HG02678 (cell line): ENCODE results near the gene C12orf43.

Source experiments
- ATAC-seq: cut with Tn5 transposase; IDR thresholded peaks from one replicate; pipeline ENCODE4 v1.9.1; 2021; ENCODE audit warnings: mild to moderate bottlenecking, moderate library complexity; ENCODE audit not compliant: unreplicated experiment

C12orf43 gene

DNA sequence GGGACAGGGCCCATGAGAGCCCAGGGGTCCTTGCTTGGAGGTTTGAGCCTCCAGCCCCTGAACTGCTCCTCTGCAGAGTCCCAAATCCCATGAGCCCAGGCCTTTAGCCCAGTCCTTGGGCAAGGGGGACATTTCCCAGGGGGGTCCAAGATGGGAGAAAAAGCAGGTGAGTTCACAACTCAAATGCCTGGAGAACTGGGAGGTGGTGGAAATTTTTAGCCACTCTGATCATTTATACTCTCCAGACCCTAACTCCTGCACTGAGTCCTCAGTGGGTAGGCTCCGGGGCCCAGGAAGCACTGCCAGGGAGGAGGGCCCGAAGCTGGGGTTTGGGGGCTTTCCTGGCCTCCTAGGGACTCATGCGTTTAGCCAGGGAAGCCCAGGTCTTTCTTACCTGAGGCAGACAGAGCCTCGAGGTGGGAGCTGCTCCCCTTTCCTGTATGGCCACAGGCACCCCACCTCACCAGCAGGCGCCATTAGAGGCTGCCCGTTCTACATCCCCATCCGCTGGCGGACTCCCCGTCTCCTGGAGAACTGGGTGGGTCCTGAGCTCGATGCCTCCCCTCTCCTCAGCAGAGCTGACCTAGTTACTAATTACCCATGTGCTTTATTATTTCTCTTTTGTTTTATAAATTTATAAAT lies 36.9 kb downstream of the C12orf43 start:
- no peak for ATAC-seq

DNA sequence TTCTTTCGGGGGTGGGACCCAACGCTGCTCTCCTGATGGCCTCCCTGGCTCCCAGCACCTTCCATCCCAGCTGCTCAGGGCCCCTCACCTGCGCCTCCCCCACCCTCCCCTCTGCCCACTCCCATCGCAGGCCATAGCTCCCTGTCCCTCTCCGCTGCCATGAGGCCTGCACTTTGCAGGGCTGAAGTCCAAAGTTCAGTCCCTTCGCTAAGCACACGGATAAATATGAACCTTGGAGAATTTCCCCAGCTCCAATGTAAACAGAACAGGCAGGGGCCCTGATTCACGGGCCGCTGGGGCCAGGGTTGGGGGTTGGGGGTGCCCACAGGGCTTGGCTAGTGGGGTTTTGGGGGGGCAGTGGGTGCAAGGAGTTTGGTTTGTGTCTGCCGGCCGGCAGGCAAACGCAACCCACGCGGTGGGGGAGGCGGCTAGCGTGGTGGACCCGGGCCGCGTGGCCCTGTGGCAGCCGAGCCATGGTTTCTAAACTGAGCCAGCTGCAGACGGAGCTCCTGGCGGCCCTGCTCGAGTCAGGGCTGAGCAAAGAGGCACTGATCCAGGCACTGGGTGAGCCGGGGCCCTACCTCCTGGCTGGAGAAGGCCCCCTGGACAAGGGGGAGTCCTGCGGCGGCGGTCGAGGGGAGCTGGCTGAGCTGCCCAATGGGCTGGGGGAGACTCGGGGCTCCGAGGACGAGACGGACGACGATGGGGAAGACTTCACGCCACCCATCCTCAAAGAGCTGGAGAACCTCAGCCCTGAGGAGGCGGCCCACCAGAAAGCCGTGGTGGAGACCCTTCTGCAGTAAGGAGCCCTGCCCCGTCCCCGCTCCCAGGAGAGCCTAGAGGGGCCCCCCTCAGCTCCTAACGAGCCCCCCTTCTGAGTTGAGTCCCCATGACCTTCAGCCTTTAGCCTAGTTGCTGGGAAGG lies 37.7 kb downstream of the C12orf43 start, which contains the start of gene HNF1A:
TSS of gene HNF1A (plus strand) at position 248 of the 924 bp plus-strand sequence. CDS start at position 474, 226 bp downstream.
- ATAC-seq, result no peak

DNA sequence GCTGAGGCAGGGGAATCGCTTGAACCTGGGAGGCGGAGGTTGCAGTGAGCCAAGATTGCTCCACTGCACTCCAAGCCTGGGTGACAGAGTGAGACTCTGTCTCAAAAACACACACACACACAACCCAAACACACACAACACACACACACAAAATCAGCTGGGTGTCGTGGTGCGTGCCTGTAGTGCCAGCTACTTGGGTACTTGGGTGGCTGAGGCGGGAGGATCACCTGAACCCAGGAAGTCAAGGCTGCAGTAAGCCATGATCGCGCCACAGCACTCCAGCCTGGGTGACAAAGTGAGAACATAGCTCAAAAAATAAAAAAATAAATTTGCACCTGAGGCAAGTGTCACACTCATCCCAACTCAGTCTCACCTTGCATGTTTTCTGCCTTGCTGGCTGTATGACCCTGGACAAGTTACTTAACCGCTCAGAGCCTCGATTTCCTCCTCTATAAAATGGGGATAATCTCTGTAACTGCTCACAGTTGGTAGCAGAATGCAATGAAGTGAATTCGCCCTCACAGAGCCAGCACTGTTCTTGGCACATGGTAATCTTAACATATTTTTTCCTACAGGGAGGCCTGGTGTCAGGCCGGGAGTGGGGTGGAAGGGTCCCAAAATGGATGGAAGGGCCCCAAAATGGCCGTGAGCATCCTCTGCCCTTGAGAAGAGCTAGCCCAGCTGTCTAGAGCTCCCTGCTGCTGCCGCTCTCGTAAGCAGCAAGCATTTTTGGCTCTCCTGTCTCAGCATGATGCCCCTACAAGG lies 38.6 kb downstream of the C12orf43 start:
- no peak for ATAC-seq

DNA sequence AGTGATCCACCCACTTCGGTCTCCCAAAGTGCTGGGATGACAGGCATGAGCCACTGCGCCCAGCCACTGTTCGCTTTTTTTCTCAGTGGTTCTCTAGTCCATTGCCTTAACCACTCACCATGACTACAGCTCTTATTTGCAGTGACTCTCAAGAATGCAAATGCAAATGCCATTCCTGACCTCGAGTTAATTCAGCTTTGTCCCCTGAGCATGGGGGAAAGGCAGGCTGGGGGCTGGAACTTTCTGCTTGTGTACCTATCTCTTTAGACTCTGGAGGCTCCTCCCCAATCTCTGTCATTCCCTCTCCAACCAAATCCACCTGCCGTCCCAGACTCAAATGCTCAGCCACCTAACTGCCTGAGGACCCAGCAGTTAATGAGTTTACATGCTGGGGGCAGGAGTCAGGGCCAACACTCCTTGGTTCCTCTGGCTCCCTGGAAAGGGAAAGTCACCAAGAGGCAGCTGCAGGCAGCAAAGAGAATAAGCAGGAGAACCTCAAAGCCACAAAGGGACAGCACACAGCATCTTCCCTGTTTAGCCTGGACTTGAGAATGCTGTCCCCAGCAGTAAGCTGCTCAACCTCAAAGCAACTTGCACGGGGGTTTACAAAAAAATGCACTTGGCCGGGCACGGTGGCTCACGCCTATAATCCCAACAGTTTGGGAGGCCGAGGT lies 43.3 kb downstream of the C12orf43 start:
- no peak for ATAC-seq

DNA sequence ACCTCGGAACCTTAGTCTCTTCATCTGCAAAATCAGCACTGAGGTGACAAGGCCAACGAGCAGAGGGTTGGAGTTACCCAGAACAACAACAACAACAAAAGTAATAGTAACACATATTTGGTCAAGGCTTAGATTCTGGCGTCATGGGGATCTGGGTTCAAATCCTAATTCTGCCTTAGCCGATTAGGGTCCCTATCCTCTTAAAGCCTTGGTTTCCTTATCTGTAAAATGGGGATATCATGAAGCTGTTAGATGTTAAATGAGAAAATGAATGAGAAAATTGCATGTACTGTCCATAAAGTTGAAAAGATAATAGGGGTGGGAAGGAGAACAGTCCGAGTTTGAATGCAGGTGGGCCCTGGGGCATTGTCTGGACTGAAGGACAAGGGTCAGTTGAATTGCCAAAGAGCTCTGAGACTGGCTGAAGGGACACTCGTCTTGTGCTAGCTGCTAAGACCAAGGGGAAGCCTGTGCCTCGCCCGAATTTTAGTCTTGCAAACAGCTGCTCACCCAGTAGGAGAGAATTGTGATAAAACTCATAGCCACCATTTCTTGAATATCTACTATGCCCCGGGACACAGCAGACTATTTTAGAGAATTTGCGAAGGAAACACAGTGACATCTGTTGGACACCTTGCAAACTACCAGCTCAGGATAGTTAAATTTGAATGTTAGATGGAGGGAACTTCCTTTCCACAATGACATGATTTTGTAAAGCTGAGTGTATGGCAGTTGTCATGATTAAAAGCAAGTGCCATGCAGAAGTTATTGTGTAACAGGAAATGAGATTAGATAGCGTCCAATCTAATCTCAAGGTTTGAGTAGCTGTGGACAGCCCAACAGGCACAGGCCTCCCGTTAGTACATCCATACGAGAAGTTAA lies 44.7 kb downstream of the C12orf43 start:
- no peak for ATAC-seq

DNA sequence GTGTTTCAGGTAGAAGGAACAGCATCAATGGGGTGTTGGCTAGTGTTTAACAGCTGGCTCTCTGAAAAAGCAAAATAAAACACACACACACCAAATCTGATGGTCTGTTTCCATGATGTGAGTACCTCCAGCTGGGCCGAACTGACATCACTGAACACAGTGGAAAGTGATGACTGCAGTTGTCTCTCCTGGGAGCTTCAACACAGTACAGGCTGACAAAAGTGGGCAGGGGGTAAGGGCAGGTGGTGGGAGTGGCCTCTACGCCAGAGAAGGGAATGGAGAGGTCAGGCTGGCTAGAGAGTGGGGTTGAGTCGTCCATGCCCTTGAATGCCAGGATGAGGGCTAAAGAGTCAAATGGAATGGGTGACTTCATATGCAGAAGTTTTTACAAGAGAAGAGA lies 46.0 kb downstream of the C12orf43 start:
- ATAC-seq, result no peak

DNA sequence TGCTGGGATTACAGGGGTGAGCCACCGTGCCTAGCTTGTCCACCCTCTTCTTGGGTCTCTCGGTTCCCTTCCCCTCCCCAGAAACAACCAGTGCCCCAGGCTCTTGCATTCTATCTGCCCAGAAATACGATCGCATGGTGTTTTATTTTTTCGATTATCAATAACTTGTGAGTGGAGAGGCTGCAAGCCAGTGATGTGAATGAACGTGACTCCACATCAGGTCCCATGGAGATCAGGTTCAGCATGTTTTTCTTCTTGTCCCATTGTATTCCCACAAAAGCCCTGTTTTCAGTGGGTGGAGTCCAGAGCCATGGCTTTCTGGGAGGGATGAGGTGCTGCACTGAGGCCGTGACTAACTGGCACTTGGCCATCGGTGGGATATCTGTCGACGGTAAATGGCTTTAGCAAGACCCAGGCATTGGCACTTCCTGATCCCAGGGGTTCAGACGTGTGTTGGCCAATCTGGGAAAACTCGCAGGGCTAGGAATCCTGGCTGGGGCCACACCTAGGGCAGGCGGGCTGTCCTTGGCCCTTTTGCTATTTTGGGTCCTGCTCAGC lies 50.7 kb downstream of the C12orf43 start:
- no peak for ATAC-seq

DNA sequence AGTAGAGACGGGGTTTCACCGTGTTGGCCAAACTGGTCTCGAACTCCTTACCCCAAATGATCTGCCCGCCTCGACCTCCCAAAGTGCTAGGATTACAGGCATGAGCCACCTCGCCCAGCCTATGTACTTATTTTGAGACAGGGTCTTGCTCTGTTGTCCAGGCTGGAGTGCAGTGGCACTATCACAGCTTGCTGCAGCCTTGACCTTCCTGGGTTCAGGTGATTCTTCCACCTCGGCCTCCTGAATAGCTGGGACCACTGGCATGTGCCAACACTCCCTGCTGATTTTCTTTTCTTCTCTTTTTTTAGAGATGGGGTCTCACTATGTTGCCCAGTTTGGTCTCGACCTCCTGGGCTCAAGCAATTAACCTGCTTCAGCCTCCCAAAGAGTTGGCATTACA lies 52.0 kb downstream of the C12orf43 start:
- ATAC-seq, result no peak

DNA sequence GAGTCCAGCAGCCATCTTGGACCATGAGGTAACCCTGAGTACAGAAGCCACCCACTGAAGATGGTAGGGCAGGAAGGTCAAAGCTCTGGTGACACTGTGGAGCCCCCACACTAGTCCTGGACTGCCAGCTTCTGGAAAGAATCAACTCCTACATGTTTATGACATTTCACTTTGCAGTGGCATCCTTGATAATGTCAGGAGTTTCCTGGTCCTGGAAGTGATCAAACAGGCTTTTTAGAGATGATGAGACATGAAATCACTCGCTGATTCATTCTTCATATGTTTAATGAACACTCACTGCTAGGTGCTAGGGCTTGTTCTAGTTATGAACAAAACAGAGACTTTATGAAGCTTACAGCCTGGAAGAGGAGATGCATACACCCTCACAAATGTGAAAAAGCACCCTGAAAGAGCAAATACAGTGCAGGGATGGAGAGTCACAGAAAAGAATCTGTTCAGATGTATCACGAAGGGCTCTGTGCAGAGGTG lies 53.7 kb downstream of the C12orf43 start:
- no peak for ATAC-seq

DNA sequence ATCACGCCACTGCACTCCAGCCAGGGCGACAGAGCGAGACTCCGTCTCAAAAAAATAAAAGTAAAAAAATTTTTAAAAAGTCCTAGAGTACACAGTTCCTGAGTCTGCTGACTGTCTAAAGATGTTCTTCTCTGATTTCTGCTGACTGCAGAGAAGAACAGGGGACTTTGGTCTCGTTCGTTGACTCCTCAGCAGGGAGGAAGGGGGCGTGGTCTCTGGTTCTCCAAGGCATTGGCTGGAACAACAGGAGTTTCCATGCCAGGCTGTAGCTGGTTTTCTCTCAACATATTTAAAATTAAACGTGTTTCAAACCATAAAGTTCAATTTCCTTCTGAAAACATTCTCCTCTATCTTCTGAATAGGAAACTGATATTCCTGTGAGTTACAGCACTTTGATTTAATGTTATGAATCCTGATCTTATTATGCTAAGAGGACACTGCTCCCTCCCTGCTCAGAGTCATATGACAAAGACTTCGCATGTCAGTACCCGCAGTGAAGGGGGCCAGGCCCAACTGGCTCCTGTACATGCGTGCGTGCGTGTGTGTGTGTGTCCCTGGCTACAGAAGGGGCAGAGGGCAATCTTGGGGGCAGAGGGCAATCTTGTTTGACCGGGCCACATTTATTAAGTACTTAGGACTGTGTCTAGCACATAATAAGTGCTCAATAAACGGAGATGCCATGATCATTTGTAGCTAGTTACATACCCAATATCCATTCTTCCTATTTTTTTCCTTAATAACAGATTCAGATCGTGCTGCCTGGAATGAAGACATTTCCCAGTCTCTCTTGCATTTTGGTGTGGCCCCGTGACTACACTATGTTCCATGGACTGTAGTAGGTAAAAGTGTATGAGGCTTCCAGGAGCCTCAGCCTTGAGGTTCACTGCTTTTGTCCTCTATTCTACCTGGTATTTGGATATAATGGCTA lies 54.4 kb downstream of the C12orf43 start:
- ATAC-seq, result no peak

DNA sequence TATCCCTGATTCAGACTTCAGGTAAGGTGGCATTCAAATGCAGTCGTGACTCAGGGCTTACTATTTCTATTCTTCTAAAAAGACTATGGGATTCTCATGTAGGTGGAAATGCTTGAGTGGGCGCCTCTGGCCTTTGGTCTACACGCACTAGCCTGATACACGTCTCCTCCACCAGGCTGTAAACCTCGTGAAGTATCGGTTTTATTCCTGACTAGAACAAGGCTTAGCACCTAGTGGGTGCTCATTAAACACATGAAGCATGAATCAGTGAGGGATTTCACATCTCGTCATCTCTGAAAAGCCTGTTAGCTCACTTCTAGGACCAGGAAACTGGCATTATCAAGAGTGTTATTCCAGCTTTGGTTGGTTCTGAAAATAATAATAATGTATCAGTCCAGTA lies 55.6 kb downstream of the C12orf43 start:
- ATAC-seq, result no peak

DNA sequence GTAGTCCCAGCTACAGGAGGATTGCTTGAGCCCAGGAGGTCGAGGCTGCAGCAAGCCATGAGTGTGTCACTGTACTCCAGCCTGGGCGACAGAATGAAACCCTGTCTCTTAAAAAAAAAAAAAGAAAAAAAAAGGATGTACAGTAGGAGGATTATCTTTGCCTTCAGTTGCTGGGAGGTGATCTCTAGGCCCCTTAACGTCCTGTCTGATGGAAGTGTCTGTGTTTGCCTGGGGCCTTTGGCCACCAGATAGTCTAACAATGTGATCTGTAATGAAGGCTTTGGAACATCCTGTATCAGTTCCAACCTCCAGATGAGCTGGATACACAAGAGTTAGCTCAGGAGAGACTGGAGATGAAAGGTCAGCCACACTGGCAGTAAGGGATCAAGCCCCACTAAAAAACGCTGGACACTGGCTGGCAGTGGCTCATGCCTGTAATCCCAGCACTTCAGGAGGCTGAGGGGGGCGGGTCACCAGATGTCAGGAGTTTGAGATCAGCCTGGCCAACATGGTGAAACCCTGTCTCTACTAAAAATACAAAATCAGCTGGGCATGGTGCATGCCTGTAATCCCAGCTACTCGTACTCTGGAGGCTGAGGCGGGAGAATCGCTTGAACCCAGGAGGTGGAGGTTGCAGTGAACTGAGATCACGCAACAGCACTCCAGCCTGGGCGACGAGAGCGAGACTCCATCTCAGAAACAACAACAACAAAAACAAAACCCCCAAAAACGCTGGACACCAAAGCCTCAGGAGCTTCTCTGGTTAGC lies 57.0 kb downstream of the C12orf43 start:
- ATAC-seq, result no peak

DNA sequence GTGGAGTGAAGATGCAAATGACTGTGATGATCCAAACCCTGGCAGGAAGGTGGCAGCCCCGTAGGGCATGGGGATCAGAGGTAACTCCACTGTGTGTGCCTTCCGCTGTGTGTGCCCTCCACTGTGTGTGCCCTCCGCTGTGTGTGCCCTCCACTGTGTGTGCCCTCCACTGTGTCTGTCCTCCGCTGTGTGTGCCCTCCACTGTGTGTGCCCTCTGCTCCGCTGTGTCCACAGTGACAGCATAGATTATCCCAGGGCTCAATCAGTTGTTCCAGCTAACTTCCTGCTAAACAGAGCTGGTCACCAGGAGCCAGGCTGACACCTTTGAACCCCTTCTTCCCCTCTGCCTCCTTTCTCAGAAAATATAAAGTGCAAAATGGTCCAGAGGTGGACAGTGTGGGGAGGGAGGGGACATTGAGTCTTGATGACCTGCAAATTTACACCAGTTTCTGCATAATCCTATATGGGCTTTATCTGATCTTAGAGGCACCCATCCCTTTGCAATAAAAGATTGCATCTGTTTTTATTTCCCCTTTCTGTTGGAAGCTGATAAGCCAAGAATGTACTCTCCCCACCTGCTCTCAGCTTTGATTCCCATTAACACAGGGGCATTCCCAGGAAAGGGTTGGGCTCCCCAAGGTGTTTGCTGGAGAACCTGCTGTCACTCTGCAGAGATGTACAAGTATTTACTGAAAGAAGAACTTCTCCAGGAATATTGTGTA lies 59.5 kb downstream of the C12orf43 start:
- ATAC-seq, result no peak

DNA sequence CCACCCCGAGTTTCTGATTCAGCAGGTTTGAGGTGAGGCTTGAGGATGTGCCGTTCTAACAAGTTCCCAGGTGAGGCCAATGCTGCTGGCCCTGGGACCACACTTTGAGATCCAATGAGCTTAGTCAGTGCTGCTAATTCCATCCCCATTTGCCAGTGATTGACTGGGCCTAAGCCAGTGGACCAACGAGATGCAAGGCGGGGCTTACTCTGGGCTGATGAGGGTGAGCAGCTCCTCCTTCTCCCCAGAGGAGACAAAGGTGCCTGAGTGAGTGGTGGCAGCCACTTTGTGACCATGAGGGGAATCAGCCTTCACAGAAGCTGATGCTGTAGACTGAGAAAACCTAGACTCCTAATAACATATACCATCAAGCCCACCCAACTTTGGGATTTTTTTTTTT lies 61.1 kb downstream of the C12orf43 start:
- no peak for ATAC-seq

DNA sequence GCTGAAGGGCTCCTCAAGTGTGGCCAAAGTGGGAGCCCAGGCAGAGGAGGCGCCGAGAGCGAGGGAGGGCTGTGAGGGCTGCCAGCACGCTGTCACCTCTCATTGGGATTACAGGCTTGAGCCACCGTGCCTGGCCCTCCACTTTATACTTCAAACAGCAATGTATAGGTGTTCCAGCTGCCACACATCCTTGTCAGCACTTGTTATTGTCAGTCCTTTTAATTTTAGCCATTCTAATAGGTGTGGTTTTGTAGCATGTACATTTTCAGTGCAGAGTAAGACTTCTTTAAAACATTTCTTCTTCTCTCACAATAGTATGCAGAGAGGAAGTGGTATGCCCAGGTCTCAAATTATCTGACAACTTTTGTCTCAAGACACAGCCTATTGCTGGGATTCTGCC lies 65.5 kb downstream of the C12orf43 start:
- ATAC-seq, result no peak
